ENCODE results near the gene SSRP1.
A peak's percentile ranks its signal among the peaks of the same experiment; 100 is the strongest.

The SSRP1 gene

GRCh38 chr11:57335023-57335342, 709 bp downstream of the SSRP1 start:
- H3K27ac ChIP-seq = peak overlapping the region; percentile 94
- H3K27me3 ChIP-seq (ENCODE audit: insufficient read depth, low read depth, severe bottlenecking) = no peaks in the 10 kb centered on the region
- no peak for TF ChIP-seq CTCF (IDR thresholded peaks at IDR 0.05; ENCODE audit: low read depth, low read length)
- H3K36me3 ChIP-seq = peaks cover 54% of the 10 kb centered on the region
- no peak for DNase-seq
- H3K4me3 ChIP-seq (ENCODE audit: low read depth, low read length) = peak overlapping the region; percentile 92
- H3K9me3 ChIP-seq (ENCODE audit: severe bottlenecking) = no peaks in the 10 kb centered on the region

- Histone ChIP-seq H3K36me3 (peaks cover 75% of the 10 kb centered on the region), H3K27ac (no peak overlapping the region), H3K9me3 (ENCODE audit: severe bottlenecking) (no peaks in the 10 kb centered on the region), H3K27me3 (ENCODE audit: insufficient read depth, low read depth, severe bottlenecking) (no peaks in the 10 kb centered on the region), H3K4me3 (ENCODE audit: low read depth, low read length) (no peak overlapping the region)
- no peak for TF ChIP-seq CTCF (IDR thresholded peaks at IDR 0.05; ENCODE audit: low read depth, low read length)
- no peak for DNase-seq
Measured at GRCh38 chr11:57332694-57333440, 2.8 kb downstream of the SSRP1 start.

GRCh38 chr11:57331720-57332119, 4.0 kb downstream of the SSRP1 start:
- H3K4me3 ChIP-seq (ENCODE audit: low read depth, low read length) = no peak overlapping the region
- H3K27me3 ChIP-seq (ENCODE audit: insufficient read depth, low read depth, severe bottlenecking) = no peaks in the 10 kb centered on the region
- H3K27ac ChIP-seq = no peak overlapping the region
- peaks cover 87% of the 10 kb centered on the region for H3K36me3 ChIP-seq
- H3K9me3 ChIP-seq (ENCODE audit: severe bottlenecking) = no peaks in the 10 kb centered on the region
- TF ChIP-seq CTCF (IDR thresholded peaks at IDR 0.05; ENCODE audit: low read depth, low read length) = no peak
- no peak for DNase-seq

- Histone ChIP-seq H3K4me3 (ENCODE audit: low read depth, low read length) (no peak overlapping the region), H3K27ac (no peak overlapping the region), H3K27me3 (ENCODE audit: insufficient read depth, low read depth, severe bottlenecking) (no peaks in the 10 kb centered on the region), H3K9me3 (ENCODE audit: severe bottlenecking) (no peaks in the 10 kb centered on the region), H3K36me3 (peaks cover 94% of the 10 kb centered on the region)
- no peak for TF ChIP-seq CTCF (IDR thresholded peaks at IDR 0.05; ENCODE audit: low read depth, low read length)
- DNase-seq = no peak
Measured at GRCh38 chr11:57330029-57330428, 5.7 kb downstream of the SSRP1 start.

GRCh38 chr11:57327721-57328120, 8.0 kb downstream of the SSRP1 start:
- Histone ChIP-seq H3K27ac (no peak overlapping the region), H3K4me3 (ENCODE audit: low read depth, low read length) (no peak overlapping the region), H3K36me3 (peaks cover 71% of the 10 kb centered on the region), H3K27me3 (ENCODE audit: insufficient read depth, low read depth, severe bottlenecking) (no peaks in the 10 kb centered on the region), H3K9me3 (ENCODE audit: severe bottlenecking) (no peaks in the 10 kb centered on the region)
- TF ChIP-seq CTCF (IDR thresholded peaks at IDR 0.05; ENCODE audit: low read depth, low read length) = no peak
- no peak for DNase-seq

GRCh38 chr11:57325735-57326048, 10.0 kb downstream of the SSRP1 start:
- no peaks in the 10 kb centered on the region for H3K27me3 ChIP-seq (ENCODE audit: insufficient read depth, low read depth, severe bottlenecking)
- H3K27ac ChIP-seq = peak overlapping the region; percentile 87
- peak overlapping the region; percentile 54 for H3K4me3 ChIP-seq (ENCODE audit: low read depth, low read length)
- peaks cover 51% of the 10 kb centered on the region for H3K36me3 ChIP-seq
- no peaks in the 10 kb centered on the region for H3K9me3 ChIP-seq (ENCODE audit: severe bottlenecking)
- no peak for TF ChIP-seq CTCF (IDR thresholded peaks at IDR 0.05; ENCODE audit: low read depth, low read length)
- DNase-seq = no peak

Measured in WERI-Rb-1 (cell line).